Upper lobe of left lung (tissue), 6 donors: ENCODE measurements around the gene WDFY3. TPM values are rescaled to one million over a fixed set of nuclear protein-coding genes. Genes with fewer than 3 reads are reported as not detected.

ENCODE experiments used
- ATAC-seq, 2 donors: fragments of 200-7000 bp; cut with Tn5 transposase; one replicate each; pipeline ENCODE4 v1.9.1; 2022; ENCODE audit warnings: mild to moderate bottlenecking in 2 of 2, moderate library complexity in 2 of 2; ENCODE audit not compliant: low FRiP score in 2 of 2
- DNase-seq, 2 donors: peaks; one replicate each; pipeline ENCODE4 v3.0.0-alpha.2; 2019 to 2020
- H3K27ac ChIP-seq, 4 donors: fragments of 200-600 bp; sonication (generic); one replicate each; pipeline ENCODE4 v1.5.1; 2016 to 2019
- H3K27me3 ChIP-seq, 4 donors: fragments of 200-600 bp; sonication (generic); one replicate each; pipeline ENCODE4 v1.5.1; 2017 to 2019
- H3K36me3 ChIP-seq, 4 donors: fragments of 200-600 bp; sonication (generic); one replicate each; pipeline ENCODE4 v1.5.1; 2016 to 2019
- H3K4me1 ChIP-seq, 4 donors: fragments of 200-600 bp; sonication (generic); one replicate each; pipeline ENCODE4 v1.5.1; 2018 to 2019
- H3K4me3 ChIP-seq, 4 donors: fragments of 200-600 bp; sonication (generic); one replicate each; pipeline ENCODE4 v1.5.1; 2017 to 2019; ENCODE audit warnings: mild to moderate bottlenecking in 2 of 4, moderate library complexity in 1 of 4
- H3K9me3 ChIP-seq, 4 donors: fragments of 200-600 bp; sonication (generic); one replicate each; pipeline ENCODE4 v1.5.1; 2018 to 2019
- EP300 ChIP-seq, 4 donors: sonication (generic); formaldehyde crosslinking; IDR thresholded peaks; one replicate each; pipeline ENCODE4 v1.5.1; 2017; ENCODE audit warnings: antibody characterized with exemption in 4 of 4, control low read depth in 2 of 4
- POLR2A ChIP-seq, 4 donors: fragments of 450-650 bp; IDR thresholded peaks; one replicate each; pipeline ENCODE4 v1.5.1; 2016 to 2017; ENCODE audit warnings: antibody characterized with exemption in 4 of 4, mild to moderate bottlenecking in 2 of 4
- POLR2AphosphoS5 ChIP-seq, 2 donors: sonication (generic); formaldehyde crosslinking; IDR thresholded peaks; one replicate each; pipeline ENCODE4 v1.5.1; 2017; ENCODE audit warnings: antibody characterized with exemption in 2 of 2
- WGBS, 2 donors: methylation state at CpG; one replicate each; pipeline ENCODE4 v1.1.5; 2017 to 2018; 5-methylcytosine and 5-hydroxymethylcytosine counted together
- total RNA-seq, 6 donors: library from RNA; depleted of rRNA in 4 of 6; stranded (reverse); fragments of >200 nt in 4 of 6; gene quantifications; one replicate each; pipeline versions ENCODE4 v1.1.0 to v1.2.1, GENCODE V29; 2016 to 2021
- TF ChIP-seq, protein P1 (sequence below), 6 experiments: fragments of 450-650 bp in 4 of 6; fragments of 200-600 bp in 2 of 6; sonication (generic) in 2 of 6; IDR thresholded peaks; one replicate each; pipeline ENCODE4 v1.5.1; 2016 to 2019; ENCODE audit warnings: antibody characterized with exemption in 6 of 6
- donor health status: DM: no; HTN: no; CAD: no; lungs with moderate emphysema.
- donor health status: DM: no; HTN: yes; CAD: no; lungs with severe emphysema.

The WDFY3 gene
- total RNA-seq, 6 donors from 2014 or later = 52.0 to 159 (median 103) TPM

DNA sequence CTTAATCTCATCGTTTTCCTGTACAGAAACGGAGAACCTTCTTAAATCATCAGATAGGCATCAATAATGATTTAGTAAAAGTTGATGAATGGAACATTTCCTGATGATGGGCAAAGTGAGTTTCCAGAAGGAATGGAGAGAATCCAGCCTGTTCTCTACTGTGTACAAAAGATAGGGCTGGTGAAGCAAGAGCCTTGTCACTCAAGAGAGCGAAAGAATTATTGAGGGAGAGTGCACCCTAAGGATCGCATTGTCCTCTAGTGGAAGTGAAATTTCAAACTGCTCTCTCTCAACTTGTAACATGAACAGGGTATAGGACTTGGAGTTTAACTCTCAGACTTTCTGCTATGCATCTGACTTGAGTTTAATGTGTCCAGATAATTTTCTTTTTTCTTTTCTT, 314.0 kb downstream of the WDFY3 start:
- TF ChIP-seq, protein P1, sequence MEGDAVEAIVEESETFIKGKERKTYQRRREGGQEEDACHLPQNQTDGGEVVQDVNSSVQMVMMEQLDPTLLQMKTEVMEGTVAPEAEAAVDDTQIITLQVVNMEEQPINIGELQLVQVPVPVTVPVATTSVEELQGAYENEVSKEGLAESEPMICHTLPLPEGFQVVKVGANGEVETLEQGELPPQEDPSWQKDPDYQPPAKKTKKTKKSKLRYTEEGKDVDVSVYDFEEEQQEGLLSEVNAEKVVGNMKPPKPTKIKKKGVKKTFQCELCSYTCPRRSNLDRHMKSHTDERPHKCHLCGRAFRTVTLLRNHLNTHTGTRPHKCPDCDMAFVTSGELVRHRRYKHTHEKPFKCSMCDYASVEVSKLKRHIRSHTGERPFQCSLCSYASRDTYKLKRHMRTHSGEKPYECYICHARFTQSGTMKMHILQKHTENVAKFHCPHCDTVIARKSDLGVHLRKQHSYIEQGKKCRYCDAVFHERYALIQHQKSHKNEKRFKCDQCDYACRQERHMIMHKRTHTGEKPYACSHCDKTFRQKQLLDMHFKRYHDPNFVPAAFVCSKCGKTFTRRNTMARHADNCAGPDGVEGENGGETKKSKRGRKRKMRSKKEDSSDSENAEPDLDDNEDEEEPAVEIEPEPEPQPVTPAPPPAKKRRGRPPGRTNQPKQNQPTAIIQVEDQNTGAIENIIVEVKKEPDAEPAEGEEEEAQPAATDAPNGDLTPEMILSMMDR (IDR thresholded peaks at IDR 0.05) = no peak
- TF ChIP-seq POLR2A (IDR thresholded peaks at IDR 0.05) (no peak), POLR2AphosphoS5 (IDR thresholded peaks at IDR 0.05) (no peak), EP300 (IDR thresholded peaks at IDR 0.05) (no peak)
- no peaks in the 10 kb centered on the region for H3K9me3 ChIP-seq
- no peak for DNase-seq
- no peak overlapping the region for H3K27ac ChIP-seq
- H3K27me3 ChIP-seq = no peaks in the 10 kb centered on the region
- peaks cover 0 to 16% (median 9%) of the 10 kb centered on the region in 4 donors for H3K4me1 ChIP-seq
- 88 to 93% methylated on average over 4 of the region's 4 CpGs for WGBS, 2 donors
- no peak for ATAC-seq
- H3K36me3 ChIP-seq = no peaks in the 10 kb centered on the region
- no peak overlapping the region for H3K4me3 ChIP-seq

DNA sequence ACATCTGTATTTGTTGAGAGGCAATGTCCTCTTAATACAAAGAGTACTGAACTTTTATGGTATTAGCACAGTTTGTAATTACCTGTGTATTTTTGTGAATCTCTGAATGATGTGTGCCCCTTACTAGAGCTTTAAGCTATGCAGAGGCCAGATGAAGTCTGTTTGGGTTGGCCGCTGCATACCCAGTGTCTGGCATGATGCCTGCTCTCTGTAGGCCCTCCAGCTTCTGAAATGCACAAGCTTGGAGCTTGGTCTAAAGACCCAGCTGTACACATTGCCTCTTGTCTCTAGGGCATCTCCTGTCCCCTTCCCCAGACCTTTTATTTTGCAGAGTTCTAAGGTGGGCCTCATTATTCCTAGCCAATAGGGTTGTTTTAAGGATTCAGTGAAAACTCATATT, 315.0 kb downstream of the WDFY3 start:
- H3K27ac ChIP-seq = no peak overlapping the region
- ATAC-seq (no peak), DNase-seq (no peak)
- H3K36me3 ChIP-seq = no peaks in the 10 kb centered on the region
- no peaks in the 10 kb centered on the region for H3K9me3 ChIP-seq
- H3K4me3 ChIP-seq = no peak overlapping the region
- WGBS, 2 donors = 88 to 94% methylated on average over 1 of the region's 1 CpG
- TF ChIP-seq POLR2AphosphoS5 (IDR thresholded peaks at IDR 0.05) (no peak), POLR2A (IDR thresholded peaks at IDR 0.05) (no peak), EP300 (IDR thresholded peaks at IDR 0.05) (no peak)
- TF ChIP-seq, protein P1 (IDR thresholded peaks at IDR 0.05) = no peak
- peaks cover 0 to 18% (median 10%) of the 10 kb centered on the region in 4 donors for H3K4me1 ChIP-seq
- H3K27me3 ChIP-seq = no peaks in the 10 kb centered on the region

DNA sequence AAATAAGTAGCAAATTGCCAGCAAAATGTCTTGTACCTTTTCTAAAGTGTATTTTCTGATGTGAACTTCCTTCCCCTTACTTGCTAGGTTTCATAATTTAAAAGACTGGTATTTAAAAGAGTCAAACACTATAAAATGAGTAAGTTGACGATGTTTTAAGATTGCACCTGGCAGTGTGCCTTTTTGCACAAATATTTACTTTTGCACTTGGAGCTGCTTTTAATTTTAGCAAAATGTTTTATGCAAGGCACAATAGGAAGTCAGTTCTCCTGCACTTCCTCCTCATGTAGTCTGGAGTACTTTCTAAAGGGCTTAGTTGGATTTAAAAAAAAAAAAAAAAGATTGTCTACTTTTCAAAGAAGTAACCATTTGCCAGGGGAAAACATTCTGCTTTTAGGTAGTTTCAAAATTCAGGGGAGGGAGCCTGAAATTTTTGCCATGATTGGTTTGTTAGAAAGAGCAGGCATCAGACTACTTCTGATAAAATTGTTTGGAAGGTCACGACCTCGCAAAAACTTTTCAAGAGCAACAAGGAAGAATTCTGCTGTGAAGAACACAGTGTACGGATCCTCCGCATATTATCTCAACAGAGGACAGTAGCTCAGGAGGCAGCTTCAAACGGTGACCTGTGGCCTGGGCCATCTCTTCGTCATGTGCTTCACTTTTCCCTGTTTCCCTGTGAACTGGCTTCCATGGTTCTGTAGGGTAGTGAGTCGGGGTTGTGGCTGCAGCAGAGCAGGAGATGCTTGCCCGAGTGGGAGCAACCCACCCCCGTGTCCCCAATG, 317.4 kb downstream of the WDFY3 start:
- no peaks in the 10 kb centered on the region for H3K27me3 ChIP-seq
- H3K27ac ChIP-seq = peak overlapping the region in 2 of 4 donors; percentile 9 to 60
- 50 to 75% methylated on average over 10 of the region's 10 CpGs for WGBS, 2 donors
- no peaks in the 10 kb centered on the region for H3K9me3 ChIP-seq
- DNase-seq (peak in 1 of 2 donors; percentile 2), ATAC-seq (peak; percentile 39 to 59)
- no peaks in the 10 kb centered on the region for H3K36me3 ChIP-seq
- H3K4me1 ChIP-seq = peaks cover 0 to 18% (median 10%) of the 10 kb centered on the region in 4 donors
- TF ChIP-seq POLR2A (IDR thresholded peaks at IDR 0.05) = no peak
- no peak for TF ChIP-seq EP300 (IDR thresholded peaks at IDR 0.05)
- no peak for TF ChIP-seq POLR2AphosphoS5 (IDR thresholded peaks at IDR 0.05)
- TF ChIP-seq, protein P1 (IDR thresholded peaks at IDR 0.05) = no peak
- no peak overlapping the region for H3K4me3 ChIP-seq

DNA sequence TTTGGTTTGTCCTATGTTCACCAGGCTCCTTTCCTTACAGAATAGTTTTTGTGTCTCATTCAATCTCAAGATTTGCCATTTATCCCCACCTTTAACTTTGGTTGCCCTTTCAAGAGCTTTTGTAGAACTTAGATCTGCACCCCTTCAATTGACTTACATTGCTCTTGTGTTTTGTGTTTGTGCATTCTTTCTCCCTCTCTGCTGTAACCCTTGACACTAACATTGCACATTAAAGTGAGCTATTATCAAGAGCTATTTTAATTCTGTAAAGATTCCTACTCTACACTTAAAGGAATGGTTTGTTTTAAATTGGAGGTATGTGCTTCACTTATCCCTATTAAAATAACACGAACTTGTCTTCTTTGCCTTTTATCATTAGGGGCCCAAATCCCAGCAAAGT, 318.3 kb downstream of the WDFY3 start:
- Histone ChIP-seq H3K27me3 (no peaks in the 10 kb centered on the region), H3K4me3 (no peak overlapping the region), H3K9me3 (no peaks in the 10 kb centered on the region), H3K36me3 (no peaks in the 10 kb centered on the region), H3K4me1 (peaks cover 0 to 18% (median 10%) of the 10 kb centered on the region in 4 donors), H3K27ac (peak overlapping the region in 1 of 4 donors; percentile 22)
- 61 to 77% methylated on average over 1 of the region's 1 CpG for WGBS, 2 donors
- TF ChIP-seq POLR2AphosphoS5 (IDR thresholded peaks at IDR 0.05) = no peak
- TF ChIP-seq, protein P1 (IDR thresholded peaks at IDR 0.05) = no peak
- TF ChIP-seq POLR2A (IDR thresholded peaks at IDR 0.05) = no peak
- no peak for TF ChIP-seq EP300 (IDR thresholded peaks at IDR 0.05)
- no peak for DNase-seq
- peak in 1 of 2 donors; percentile 36 for ATAC-seq
